ENCODE measurements around the gene PAK1IP1.
"Not testable (repeated sequence)": the region's sequence is repeated elsewhere in the genome, so short reads cannot be mapped to it uniquely, and the experiment has no call there.

PAK1IP1 gene

GRCh38 chr6:10695086-10695657 lies 400 bp downstream of the PAK1IP1 start:
- DNase-seq = no peak

- no peak for DNase-seq
These were observed 1.9 kb downstream of the PAK1IP1 start for GRCh38 chr6:10696655-10697054.

- DNase-seq = no peak
These were observed 19.2 kb downstream of the PAK1IP1 start for GRCh38 chr6:10713962-10714361.

- peak in 1 of 2 experiments; percentile 79 for DNase-seq
These were observed 24.7 kb downstream of the PAK1IP1 start for GRCh38 chr6:10719296-10719963.

GRCh38 chr6:10719964-10720264 lies 25.1 kb downstream of the PAK1IP1 start:
- DNase-seq = peak; percentile 44 to 79

GRCh38 chr6:10720265-10720959 lies 25.6 kb downstream of the PAK1IP1 start:
- DNase-seq = peak; percentile 62 to 65

GRCh38 chr6:10720960-10721849 lies 26.4 kb downstream of the PAK1IP1 start:
- peak; percentile 25 to 53 for DNase-seq

GRCh38 chr6:10721850-10722569 lies 27.2 kb downstream of the PAK1IP1 start:
- DNase-seq = no peak

GRCh38 chr6:10722570-10722819 lies 27.7 kb downstream of the PAK1IP1 start:
- no peak for DNase-seq

GRCh38 chr6:10722820-10723566 lies 28.2 kb downstream of the PAK1IP1 start, which contains the start of gene TMEM14C:
TMEM14C (plus strand) TSS chr6:10723070; CDS start chr6:10724614, 1,544 bp downstream.
- peak; percentile 95 to 98 for DNase-seq

- DNase-seq = no peak
These were observed 28.8 kb downstream of the PAK1IP1 start for GRCh38 chr6:10723567-10723881.

- no peak for DNase-seq
These were observed 30.3 kb downstream of the PAK1IP1 start for GRCh38 chr6:10725044-10725443.

GRCh38 chr6:10725716-10726115 lies 30.9 kb downstream of the PAK1IP1 start:
- DNase-seq = no peak

GRCh38 chr6:10730254-10730653 lies 35.5 kb downstream of the PAK1IP1 start:
- no peak for DNase-seq

GRCh38 chr6:10733151-10733715 lies 38.5 kb downstream of the PAK1IP1 start:
- peak in 1 of 2 experiments; percentile 19 for DNase-seq

GRCh38 chr6:10733863-10734262 lies 39.1 kb downstream of the PAK1IP1 start:
- no peak for DNase-seq

GRCh38 chr6:10736731-10737130 lies 42.0 kb downstream of the PAK1IP1 start:
- no peak for DNase-seq

GRCh38 chr6:10740061-10740460 lies 45.3 kb downstream of the PAK1IP1 start:
- no peak for DNase-seq

- not testable (repeated sequence) for DNase-seq
These were observed 46.9 kb downstream of the PAK1IP1 start for GRCh38 chr6:10741643-10742042.

- no peak for DNase-seq
These were observed 47.5 kb downstream of the PAK1IP1 start for GRCh38 chr6:10742251-10742650.

GRCh38 chr6:10743515-10743914 lies 48.7 kb downstream of the PAK1IP1 start:
- no peak for DNase-seq

GRCh38 chr6:10745116-10745515 lies 50.3 kb downstream of the PAK1IP1 start:
- no peak for DNase-seq

Data from SW 1271 (cell line).